H1 (cell line): ENCODE measurements around the gene ZNF333. TPM values are rescaled to one million over a fixed set of nuclear protein-coding genes. Genes with fewer than 3 reads are reported as not detected.

Source experiments
- CTCF ChIA-PET: fragments of 300-600 bp; sonication (Branson Sonifier 250); formaldehyde crosslinking; loops from one replicate; lab custom pipeline; 2021; ENCODE audit not compliant: partially characterized antibody; lab: Charles Lee
- POLR2A ChIA-PET: fragments of 300-600 bp; sonication (Branson Sonifier 250); formaldehyde crosslinking; loops from one replicate; lab custom pipeline; 2021; ENCODE audit warnings: inconsistent platforms; ENCODE audit not compliant: partially characterized antibody; lab: Charles Lee
- DNase-seq, 2 experiments: peaks; one replicate each; pipeline versions ENCODE4 v3.0.0 to v3.0.0-alpha.2; 2010 to 2022; ENCODE audit warnings: low spot score in 2 of 2, low read depth in 1 of 2, mixed read lengths in 1 of 2
- FAIRE-seq: peaks from 2 replicates; lab custom pipeline; 2011; peaks lifted over from hg19 to GRCh38; lab: Jason Lieb, UNC
- H2AFZ ChIP-seq: 2 replicates; pipeline ENCODE4 v1.8.1; 2012; ENCODE audit warnings: low read length, inconsistent platforms
- H2AK5ac ChIP-seq: 2 replicates; pipeline ENCODE4 v1.6.1; 2013; ENCODE audit warnings: low read depth, low read length
- H2BK120ac ChIP-seq: replicated peaks from 2 replicates; pipeline ENCODE3; 2013; ENCODE audit warnings: low read depth, low read length, inconsistent platforms
- H2BK12ac ChIP-seq: 2 replicates; pipeline ENCODE4 v1.6.1; 2013; ENCODE audit warnings: low read depth, low read length
- H2BK15ac ChIP-seq: 2 replicates; pipeline ENCODE4 v1.6.1; 2013; ENCODE audit warnings: low read length
- H2BK20ac ChIP-seq: 2 replicates; pipeline ENCODE4 v1.6.1; 2013; ENCODE audit warnings: low read length
- H2BK5ac ChIP-seq: 2 replicates; pipeline ENCODE4 v1.6.1; 2013; ENCODE audit warnings: low read depth, low read length
- H3K14ac ChIP-seq: 2 replicates; pipeline ENCODE4 v1.6.1; 2013; ENCODE audit warnings: inconsistent platforms; ENCODE audit not compliant: insufficient read length
- H3K18ac ChIP-seq: 2 replicates; pipeline ENCODE4 v1.6.1; 2013; ENCODE audit warnings: low read length; ENCODE audit errors: extremely low read depth
- H3K23ac ChIP-seq: 2 replicates; pipeline ENCODE4 v1.6.1; 2013; ENCODE audit warnings: inconsistent platforms; ENCODE audit not compliant: insufficient read length
- H3K23me2 ChIP-seq: 2 replicates; pipeline ENCODE4 v1.6.1; 2013; ENCODE audit warnings: low read depth, low read length
- H3K27ac ChIP-seq: 2 replicates; pipeline ENCODE4 v1.6.1; 2011; ENCODE audit warnings: low read depth, low read length, inconsistent platforms
- H3K27me3 ChIP-seq, 4 experiments: replicated peaks in 1 of 4; 1 replicate in 1 of 4; 2 replicates in 3 of 4; pipeline versions ENCODE4 v1.6.1 to v1.8.1; 2011 to 2013; ENCODE audit warnings: low read length in 3 of 4, mild to moderate bottlenecking in 3 of 4, inconsistent platforms in 2 of 4, mixed read lengths in 2 of 4, moderate library complexity in 1 of 4; ENCODE audit not compliant: control insufficient read depth in 3 of 4, insufficient read depth in 3 of 4; ENCODE audit errors: extremely low read depth in 1 of 4
- H3K36me3 ChIP-seq, 4 experiments: 2 replicates each; pipeline versions ENCODE4 v1.6.1 to v1.8.1; 2011 to 2013; ENCODE audit warnings: mild to moderate bottlenecking in 4 of 4, low read length in 3 of 4, moderate library complexity in 2 of 4, control low read depth in 1 of 4, inconsistent platforms in 1 of 4; ENCODE audit not compliant: insufficient read depth in 4 of 4, control insufficient read depth in 2 of 4
- H3K4ac ChIP-seq: replicated peaks from 2 replicates; pipeline ENCODE3; 2013; ENCODE audit warnings: low read length, low read depth, mixed read lengths, inconsistent platforms; ENCODE audit not compliant: insufficient read length
- H3K4me1 ChIP-seq, 4 experiments: replicated peaks in 1 of 4; 1 replicate in 1 of 4; 2 replicates in 3 of 4; pipeline versions ENCODE4 v1.6.1 to v1.8.1; 2011 to 2013; ENCODE audit warnings: low read length in 3 of 4, inconsistent platforms in 2 of 4, mixed read lengths in 1 of 4; ENCODE audit not compliant: insufficient read depth in 4 of 4, control insufficient read depth in 3 of 4
- H3K4me2 ChIP-seq, 2 experiments: 2 replicates each; pipeline versions ENCODE4 v1.6.1 to v1.8.1; 2011 to 2013; ENCODE audit warnings: low read depth in 2 of 2, low read length in 2 of 2, control low read depth in 1 of 2, inconsistent platforms in 1 of 2, mild to moderate bottlenecking in 1 of 2; ENCODE audit not compliant: insufficient read depth in 1 of 2
- H3K4me3 ChIP-seq, 4 experiments: fragments of 200-600, 300-600 bp in 1 of 4; sonication (generic), shearing (Covaris generic), sonication (Bioruptor Twin) in 1 of 4; 2 replicates each; pipeline versions ENCODE4 v1.5.1 to v1.8.1; 2011 to 2016; ENCODE audit warnings: low read length in 4 of 4, low read depth in 3 of 4, control low read depth in 2 of 4, inconsistent platforms in 2 of 4, mild to moderate bottlenecking in 2 of 4, mixed read lengths in 1 of 4, moderate library complexity in 1 of 4; ENCODE audit not compliant: insufficient read depth in 2 of 4; ENCODE audit errors: extremely low read depth in 1 of 4
- H3K56ac ChIP-seq: replicated peaks from 2 replicates; pipeline ENCODE3; 2013; ENCODE audit warnings: low read depth, mild to moderate bottlenecking, mixed read lengths, low read length, inconsistent platforms; ENCODE audit not compliant: insufficient read length
- H3K79me1 ChIP-seq: 2 replicates; pipeline ENCODE4 v1.6.1; 2013; ENCODE audit warnings: low read depth, low read length, control low read depth
- H3K79me2 ChIP-seq, 2 experiments: 2 replicates each; pipeline versions ENCODE4 v1.6.1 to v1.8.1; 2012 to 2013; ENCODE audit warnings: low read length in 2 of 2, mild to moderate bottlenecking in 2 of 2, inconsistent platforms in 1 of 2; ENCODE audit not compliant: insufficient read depth in 2 of 2, control insufficient read depth in 1 of 2
- H3K9ac ChIP-seq, 4 experiments: replicated peaks in 1 of 4; 1 replicate in 1 of 4; 2 replicates in 3 of 4; pipeline versions ENCODE4 v1.6.1 to v1.8.1; 2011 to 2013; ENCODE audit warnings: low read depth in 3 of 4, low read length in 3 of 4, control low read depth in 2 of 4, mild to moderate bottlenecking in 2 of 4, moderate library complexity in 2 of 4, inconsistent platforms in 1 of 4; ENCODE audit errors: extremely low read depth in 1 of 4
- H3K9me3 ChIP-seq, 2 experiments: 2 replicates each; pipeline versions ENCODE4 v1.6.1 to v1.8.1; 2012 to 2013; ENCODE audit warnings: mild to moderate bottlenecking in 2 of 2, moderate library complexity in 2 of 2, control low read depth in 1 of 2, inconsistent platforms in 1 of 2, low read depth in 1 of 2, low read length in 1 of 2, mixed read lengths in 1 of 2; ENCODE audit not compliant: insufficient read depth in 2 of 2
- H4K20me1 ChIP-seq, 2 experiments: replicated peaks in 1 of 2; 2 replicates each; pipeline versions ENCODE3 to v1.8.1; 2011 to 2013; ENCODE audit warnings: inconsistent platforms in 2 of 2, low read length in 2 of 2, mild to moderate bottlenecking in 1 of 2; ENCODE audit not compliant: insufficient read depth in 2 of 2, control insufficient read depth in 1 of 2
- H4K5ac ChIP-seq: 2 replicates; pipeline ENCODE4 v1.6.1; 2013; ENCODE audit warnings: low read length, low read depth, mixed read lengths, inconsistent platforms; ENCODE audit not compliant: insufficient read length
- H4K8ac ChIP-seq: 2 replicates; pipeline ENCODE4 v1.8.0; 2013; ENCODE audit warnings: mild to moderate bottlenecking, moderate library complexity, low read length, inconsistent platforms; ENCODE audit not compliant: insufficient read depth; ENCODE audit errors: extremely low read depth
- H4K91ac ChIP-seq: replicated peaks from 2 replicates; pipeline ENCODE3; 2013; ENCODE audit warnings: low read length, mixed read lengths, inconsistent platforms; ENCODE audit not compliant: insufficient read length
- CBX5 ChIP-seq: fragments of 300-800, 300-1000 bp; sonication (generic); IDR thresholded peaks from 2 replicates; pipeline ENCODE4 v1.7.1; 2016; ENCODE audit warnings: antibody characterized with exemption, low read length, low read depth
- NRF1 ChIP-seq: IDR thresholded peaks from 2 replicates; pipeline ENCODE4 v1.6.1; 2011; ENCODE audit warnings: mild to moderate bottlenecking, low read depth, low read length, improper control_type of control experiment
- SIN3A ChIP-seq, 2 experiments: IDR thresholded peaks in 1 of 2; conservative IDR thresholded peaks in 1 of 2; 2 replicates each; pipeline ENCODE4 v1.6.1; 2011 to 2012; ENCODE audit warnings: low read length in 2 of 2, improper control_type of control experiment in 1 of 2, low read depth in 1 of 2, mild to moderate bottlenecking in 1 of 2
- TAF7 ChIP-seq: optimal IDR thresholded peaks from 2 replicates; pipeline ENCODE3; 2011; ENCODE audit warnings: low read depth, mild to moderate bottlenecking, inconsistent platforms, low read length, moderate library complexity, borderline replicate concordance
- TCF12 ChIP-seq: IDR thresholded peaks from 2 replicates; pipeline ENCODE4 v1.6.1; 2011; ENCODE audit warnings: low read depth, mild to moderate bottlenecking, low read length
- WGBS, 2 experiments: shearing (Covaris generic) in 1 of 2; methylation state at CpG; one replicate each; pipeline versions ENCODE4 v1.1.6 to v1.1.7; 2013 to 2015; ENCODE audit warnings: low lambda C conversion rate in 2 of 2, mixed read lengths in 2 of 2, inconsistent platforms in 1 of 2, low coverage in 1 of 2, missing lambda C conversion rate in 1 of 2; ENCODE audit not compliant: insufficient replicate concordance in 2 of 2, insufficient coverage in 1 of 2, insufficient read length in 1 of 2; ENCODE audit errors: extremely low coverage in 1 of 2, missing lambda C conversion rate in 1 of 2; 5-methylcytosine and 5-hydroxymethylcytosine counted together
- polyA plus RNA-seq, 7 experiments: library from polyadenylated mRNA; depleted of rRNA in 3 of 7; stranded (reverse) in 5 of 7; unstranded in 2 of 7; fragments of >200 nt in 5 of 7; fragments of 200-250 nt in 2 of 7; gene quantifications; 1 replicate in 5 of 7; 2 replicates in 1 of 7; 4 replicates in 1 of 7; pipeline versions ENCODE4 v1.2.1 to v1.2.3, GENCODE V29; 2011 to 2013; ENCODE audit warnings: missing spikeins in 2 of 7, mixed read lengths in 2 of 7
- total RNA-seq: library from RNA; stranded (reverse); fragmentation: NEBNext Ultra II Directional; extraction: Animal tissue kit (Norgen Biotek cat#: 25700); gene quantifications from 2 replicates; pipeline ENCODE4 v1.2.1, GENCODE V29; 2021
- TF ChIP-seq, protein P1 (sequence below): IDR thresholded peaks from 2 replicates; pipeline ENCODE4 v1.6.1; 2011; ENCODE audit warnings: low read length, improper control_type of control experiment
- TF ChIP-seq, protein P2 (sequence below): IDR thresholded peaks from 2 replicates; pipeline ENCODE4 v1.6.1; 2011; ENCODE audit warnings: low read depth, mild to moderate bottlenecking, low read length; ENCODE audit not compliant: insufficient read depth

ZNF333 gene
- total and polyA plus RNA-seq, 2 of the 8 experiments (the other 6 are each of a cell fraction or from before 2014, with no cell fraction given) = 7.3 to 8.4 TPM

DNA sequence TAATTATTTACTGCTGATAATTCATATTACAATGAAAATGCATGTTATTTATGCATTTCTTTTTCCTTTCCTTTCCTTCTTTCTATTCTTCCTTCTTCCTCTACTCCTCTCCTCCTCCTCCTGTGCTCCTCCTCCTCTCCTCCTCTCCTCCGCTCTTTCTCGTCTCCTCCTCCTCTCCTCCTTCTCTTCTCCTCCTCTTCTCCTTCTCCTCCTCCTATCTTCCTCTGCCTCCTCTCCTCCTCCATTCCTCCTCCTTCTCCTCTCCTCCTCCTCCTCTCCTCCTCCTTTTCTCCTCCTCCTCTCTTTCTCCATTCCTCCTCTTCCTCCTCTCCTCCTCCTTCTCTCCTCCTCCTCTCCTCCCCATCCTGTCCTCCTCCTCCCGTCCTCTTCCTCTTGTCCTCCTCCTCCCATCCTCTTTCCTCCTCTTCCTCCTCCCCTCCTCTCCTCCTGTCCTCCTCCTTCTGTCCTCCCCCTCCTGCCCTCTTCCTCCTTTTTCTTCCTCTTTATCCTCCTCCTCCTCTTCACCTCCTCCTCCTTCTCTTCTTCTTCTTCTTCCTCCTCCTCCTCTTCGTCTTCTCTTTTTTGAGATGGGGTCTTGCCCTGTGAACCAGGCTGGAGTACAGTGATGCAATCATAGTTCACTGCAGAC is 73.8 kb downstream of the ZNF333 start:
- Histone ChIP-seq H2BK120ac (no peak overlapping the region), H2AFZ (no peak overlapping the region), H2BK20ac (no peak overlapping the region), H4K8ac (no peak overlapping the region), H2BK12ac (no peak overlapping the region), H3K27ac (no peak overlapping the region), H3K27me3 (no peaks in the 10 kb centered on the region), H2BK5ac (no peak overlapping the region), H3K36me3 (peaks cover 0 to 7% (median 0%) of the 10 kb centered on the region in 4 experiments; a peak in 1 of 8 replicates), H2AK5ac (no peak overlapping the region), H3K9ac (no peak overlapping the region), H4K91ac (no peak overlapping the region), H2BK15ac (no peak overlapping the region), H3K23ac (no peak overlapping the region), H3K56ac (no peak overlapping the region), H3K4me3 (no peak overlapping the region), H3K18ac (no peak overlapping the region), H4K20me1 (no peaks in the 10 kb centered on the region), H3K4me1 (no peaks in the 10 kb centered on the region; a peak in 2 of 7 replicates), H3K4ac (no peak overlapping the region), H3K79me1 (no peaks in the 10 kb centered on the region), H3K23me2 (peaks cover 2% of the 10 kb centered on the region; the same call in 1 of the 2 replicates), H3K79me2 (no peaks in the 10 kb centered on the region), H3K9me3 (no peaks in the 10 kb centered on the region), H4K5ac (no peak overlapping the region), H3K14ac (no peak overlapping the region), H3K4me2 (no peak overlapping the region)
- ChIA-PET POLR2A (no interaction called here), CTCF (interaction anchor here (1.2 to 1.3 kb wide), 2 partner anchors 11 to 23 kb away, joined by 4 read pairs; no protein-coding TSS in a partner anchor)
- WGBS, 2 experiments = 21 to 44% methylated on average over 2 to 4 of the region's 4 CpGs
- no peak for FAIRE-seq
- DNase-seq = no peak
- TF ChIP-seq NRF1 (no peak), TCF12 (no peak), TAF7 (no peak), SIN3A (conservative IDR thresholded peaks at IDR 0.05 in 1 of 2, IDR thresholded peaks at IDR 0.05 in 1 of 2; ENCODE audit: low read depth in 1 of 2, low read length in 2 of 2) (no peak), CBX5 (no peak)
- TF ChIP-seq, protein P1, sequence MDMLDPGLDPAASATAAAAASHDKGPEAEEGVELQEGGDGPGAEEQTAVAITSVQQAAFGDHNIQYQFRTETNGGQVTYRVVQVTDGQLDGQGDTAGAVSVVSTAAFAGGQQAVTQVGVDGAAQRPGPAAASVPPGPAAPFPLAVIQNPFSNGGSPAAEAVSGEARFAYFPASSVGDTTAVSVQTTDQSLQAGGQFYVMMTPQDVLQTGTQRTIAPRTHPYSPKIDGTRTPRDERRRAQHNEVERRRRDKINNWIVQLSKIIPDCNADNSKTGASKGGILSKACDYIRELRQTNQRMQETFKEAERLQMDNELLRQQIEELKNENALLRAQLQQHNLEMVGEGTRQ = no peak
- TF ChIP-seq, protein P2, sequence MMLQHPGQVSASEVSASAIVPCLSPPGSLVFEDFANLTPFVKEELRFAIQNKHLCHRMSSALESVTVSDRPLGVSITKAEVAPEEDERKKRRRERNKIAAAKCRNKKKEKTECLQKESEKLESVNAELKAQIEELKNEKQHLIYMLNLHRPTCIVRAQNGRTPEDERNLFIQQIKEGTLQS = no peak
